Common myeloid progenitor, CD34-positive (primary cell): ENCODE measurements around the gene JAKMIP1.

Source experiments
- CTCF ChIA-PET: fragments of 350-600 bp; sonication (Branson Sonifier 250); formaldehyde crosslinking; loops from one replicate; lab custom pipeline; 2021; ENCODE audit warnings: antibody characterized with exemption; lab: Charles Lee
- POLR2A ChIA-PET: fragments of 350-600 bp; sonication (Branson Sonifier 250); formaldehyde crosslinking; loops from one replicate; lab custom pipeline; 2021; ENCODE audit warnings: antibody characterized with exemption; lab: Charles Lee
- DNase-seq, 3 donors: peaks; one replicate each; pipeline versions ENCODE4 v3.0.0 to v3.0.0-alpha.2; 2013
- H3K27ac ChIP-seq, 2 experiments: 1 replicate in 1 of 2; 2 replicates in 1 of 2; pipeline ENCODE4 v1.7.0; 2013; ENCODE audit warnings: inconsistent platforms in 2 of 2, low read length in 2 of 2, mild to moderate bottlenecking in 2 of 2, low read depth in 1 of 2, moderate library complexity in 1 of 2; ENCODE audit not compliant: severe bottlenecking in 2 of 2, insufficient read depth in 1 of 2, poor library complexity in 1 of 2
- H3K27me3 ChIP-seq, 5 experiments: replicated peaks in 2 of 5; 1 replicate in 3 of 5; 2 replicates in 2 of 5; pipeline versions ENCODE4 v1.6.1 to v1.7.0; 2013; ENCODE audit warnings: low read length in 4 of 5, mild to moderate bottlenecking in 2 of 5, moderate library complexity in 2 of 5, inconsistent platforms in 1 of 5; ENCODE audit not compliant: insufficient read depth in 5 of 5, control insufficient read depth in 4 of 5
- H3K36me3 ChIP-seq, 4 experiments: 1 replicate in 2 of 4; 2 replicates in 2 of 4; pipeline versions ENCODE4 v1.6.1 to v1.7.0; 2013; ENCODE audit warnings: low read length in 3 of 4, control low read depth in 1 of 4, mild to moderate bottlenecking in 1 of 4; ENCODE audit not compliant: control insufficient read depth in 4 of 4, insufficient read depth in 4 of 4
- H3K4me1 ChIP-seq, 4 experiments: 1 replicate in 3 of 4; 2 replicates in 1 of 4; pipeline versions ENCODE4 v1.6.1 to v1.7.1; 2013; ENCODE audit warnings: low read length in 3 of 4, mild to moderate bottlenecking in 3 of 4, control low read depth in 1 of 4, inconsistent platforms in 1 of 4, moderate library complexity in 1 of 4; ENCODE audit not compliant: control insufficient read depth in 4 of 4, insufficient read depth in 4 of 4; ENCODE audit errors: control extremely low read depth in 1 of 4
- H3K4me3 ChIP-seq, 7 experiments: 1 replicate in 4 of 7; 2 replicates in 3 of 7; pipeline versions ENCODE4 v1.5.1 to v1.7.0; 2013; ENCODE audit warnings: mild to moderate bottlenecking in 7 of 7, low read length in 6 of 7, moderate library complexity in 6 of 7, inconsistent platforms in 2 of 7, low read depth in 2 of 7, control low read depth in 1 of 7; ENCODE audit not compliant: insufficient read depth in 4 of 7, control insufficient read depth in 1 of 7; ENCODE audit errors: extremely low read depth in 1 of 7
- H3K9me3 ChIP-seq, 5 experiments: 1 replicate in 4 of 5; 2 replicates in 1 of 5; pipeline versions ENCODE4 v1.6.1 to v1.7.1; 2013; ENCODE audit warnings: low read length in 4 of 5, mild to moderate bottlenecking in 2 of 5, inconsistent platforms in 1 of 5, low read depth in 1 of 5, moderate library complexity in 1 of 5; ENCODE audit not compliant: control insufficient read depth in 4 of 5, insufficient read depth in 2 of 5; ENCODE audit errors: control extremely low read depth in 1 of 5
- WGBS: methylation state at CpG from one replicate; pipeline ENCODE4 v1.1.5; 2013; ENCODE audit not compliant: insufficient coverage; 5-methylcytosine and 5-hydroxymethylcytosine counted together

Gene JAKMIP1

GRCh38 chr4:6137747-6138135, 62.6 kb downstream of the JAKMIP1 start:
- ChIA-PET POLR2A (no interaction called here), CTCF (interaction anchor here (1.0 kb wide), 1 partner anchor 13 kb away, joined by 3 read pairs; no protein-coding TSS in a partner anchor)

GRCh38 chr4:6137027-6137746, 63.2 kb downstream of the JAKMIP1 start:
- H3K27ac ChIP-seq: no peak overlapping the region
- H3K27me3 ChIP-seq: peaks cover 0 to 8% (median 4%) of the 10 kb centered on the region in 5 experiments
- WGBS: 76% methylated on average over 22 of the region's 22 CpGs
- ChIA-PET CTCF (interaction anchor here (1.0 kb wide), 1 partner anchor 14 kb away, joined by 3 read pairs; no protein-coding TSS in a partner anchor), POLR2A (no interaction called here)
- H3K4me3 ChIP-seq: no peak overlapping the region
- no peaks in the 10 kb centered on the region for H3K36me3 ChIP-seq
- no peak for DNase-seq
- no peaks in the 10 kb centered on the region for H3K9me3 ChIP-seq
- no peaks in the 10 kb centered on the region for H3K4me1 ChIP-seq

More at GRCh38 chr4:6137747-6138135, 62.6 kb downstream of the JAKMIP1 start:
- peaks cover 0 to 8% (median 4%) of the 10 kb centered on the region in 5 experiments for H3K27me3 ChIP-seq
- H3K9me3 ChIP-seq: no peaks in the 10 kb centered on the region
- H3K36me3 ChIP-seq: no peaks in the 10 kb centered on the region
- no peak overlapping the region for H3K27ac ChIP-seq
- no peaks in the 10 kb centered on the region for H3K4me1 ChIP-seq
- no peak for DNase-seq
- WGBS: 93% methylated on average over 3 of the region's 3 CpGs
- H3K4me3 ChIP-seq: no peak overlapping the region

GRCh38 chr4:6134612-6135220, 65.6 kb downstream of the JAKMIP1 start:
- POLR2A ChIA-PET: no interaction called here
- CTCF ChIA-PET: no interaction called here
- peaks cover 0 to 9% (median 3%) of the 10 kb centered on the region in 5 experiments for H3K27me3 ChIP-seq
- no peaks in the 10 kb centered on the region for H3K4me1 ChIP-seq
- H3K27ac ChIP-seq: no peak overlapping the region
- WGBS: 81% methylated on average over 10 of the region's 11 CpGs
- H3K9me3 ChIP-seq: no peaks in the 10 kb centered on the region
- no peak overlapping the region for H3K4me3 ChIP-seq
- no peaks in the 10 kb centered on the region for H3K36me3 ChIP-seq
- DNase-seq: no peak

GRCh38 chr4:6132716-6133115, 67.6 kb downstream of the JAKMIP1 start:
- Histone ChIP-seq H3K9me3 (no peaks in the 10 kb centered on the region), H3K36me3 (no peaks in the 10 kb centered on the region), H3K4me3 (no peak overlapping the region), H3K27ac (no peak overlapping the region), H3K27me3 (peaks cover 0 to 11% (median 3%) of the 10 kb centered on the region in 5 experiments), H3K4me1 (no peaks in the 10 kb centered on the region)
- POLR2A ChIA-PET: no interaction called here
- CTCF ChIA-PET: no interaction called here
- WGBS: no CpG with 5 or more reads among the region's 2 CpGs
- no peak for DNase-seq

DNA sequence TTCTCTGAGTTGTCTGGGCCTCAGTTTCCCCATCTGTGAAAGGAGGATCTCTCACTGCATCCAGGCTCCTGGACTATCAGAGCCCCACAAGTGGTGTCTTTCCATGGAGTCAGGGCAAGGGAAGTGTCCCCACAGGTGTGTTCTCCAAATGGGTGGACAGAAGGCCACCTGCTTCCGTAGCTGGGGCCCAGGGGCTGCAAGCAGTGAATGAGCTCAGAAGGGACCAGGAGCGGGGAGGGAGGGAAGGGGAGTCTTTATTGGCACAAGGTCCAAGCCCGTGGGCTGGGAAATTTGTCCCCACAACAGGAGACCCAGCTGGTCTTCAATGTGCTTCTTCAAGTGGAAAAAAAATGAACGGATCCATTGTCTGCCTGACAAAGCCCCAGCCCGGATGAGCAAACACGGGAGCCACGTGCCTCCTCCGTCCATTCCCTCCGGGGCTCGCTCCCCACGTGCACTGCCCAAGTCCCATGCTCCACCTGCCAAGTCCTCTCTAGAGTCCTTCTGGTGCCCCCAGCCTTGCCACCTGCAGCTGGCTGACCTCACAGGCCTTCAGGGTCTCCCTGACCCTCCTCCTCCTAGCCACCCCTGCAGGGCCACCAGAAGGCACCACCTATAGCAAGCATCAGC, 72.0 kb downstream of the JAKMIP1 start:
- ChIA-PET POLR2A (no interaction called here), CTCF (no interaction called here)
- WGBS: 90% methylated on average over 11 of the region's 11 CpGs
- Histone ChIP-seq H3K27ac (no peak overlapping the region), H3K4me1 (no peaks in the 10 kb centered on the region), H3K36me3 (no peaks in the 10 kb centered on the region), H3K27me3 (peaks cover 0 to 3% (median 2%) of the 10 kb centered on the region in 5 experiments), H3K4me3 (no peak overlapping the region), H3K9me3 (no peaks in the 10 kb centered on the region)
- DNase-seq: no peak

GRCh38 chr4:6126971-6127745, 73.2 kb downstream of the JAKMIP1 start:
- Histone ChIP-seq H3K9me3 (no peaks in the 10 kb centered on the region), H3K4me1 (no peaks in the 10 kb centered on the region), H3K4me3 (no peak overlapping the region), H3K27me3 (peaks cover 0 to 3% (median 0%) of the 10 kb centered on the region in 5 experiments), H3K36me3 (no peaks in the 10 kb centered on the region), H3K27ac (no peak overlapping the region)
- ChIA-PET CTCF (no interaction called here), POLR2A (no interaction called here)
- WGBS: 87% methylated on average over 9 of the region's 20 CpGs
- no peak for DNase-seq
